GM21515 (cell line): ENCODE measurements around the gene PLEKHG2.

Experiments
- ATAC-seq: cut with Tn5 transposase; IDR thresholded peaks from one replicate; pipeline ENCODE4 v1.9.1; 2021; ENCODE audit not compliant: unreplicated experiment

PLEKHG2 gene

DNA sequence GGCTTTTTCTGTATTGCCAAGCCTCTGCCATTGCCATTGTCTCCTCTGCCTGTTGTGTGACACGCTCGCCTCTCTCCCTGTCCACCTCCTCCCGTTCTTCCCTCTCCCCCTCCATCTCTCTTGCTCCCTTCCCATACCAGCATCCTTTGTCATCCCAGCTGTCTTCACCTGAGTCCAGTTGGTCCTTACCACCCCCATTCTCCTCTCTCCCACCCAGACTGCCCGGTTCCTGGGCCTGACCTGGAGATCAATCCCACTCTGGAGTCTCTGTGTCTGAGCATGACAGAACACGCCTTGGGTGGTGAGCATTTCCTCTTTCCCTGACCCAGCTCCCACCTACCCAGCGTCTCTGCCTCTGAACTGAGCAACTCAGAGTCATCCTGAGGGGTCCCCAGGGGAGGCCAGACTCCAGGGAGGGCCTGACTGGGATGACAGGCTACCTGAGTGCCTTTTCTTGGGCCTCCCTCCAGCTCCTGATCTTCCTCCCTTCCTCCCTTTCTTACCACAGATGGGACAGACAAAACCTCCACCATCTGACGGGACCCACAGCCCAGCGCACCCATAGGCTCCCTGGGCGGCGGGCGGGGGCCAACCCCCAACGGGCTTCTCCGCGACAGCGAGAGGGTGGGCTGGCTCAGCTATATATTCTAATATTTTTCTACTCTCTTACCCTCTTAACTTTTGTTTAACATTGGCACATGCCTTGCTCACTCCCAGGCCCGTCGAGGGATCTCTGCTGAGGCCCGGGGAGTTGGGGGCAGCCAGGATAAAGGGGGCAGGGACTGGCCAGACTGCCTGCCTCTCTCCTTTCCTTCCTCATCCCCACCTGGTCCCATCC lies 29.3 kb upstream of the PLEKHG2 start:
- no peak for ATAC-seq

DNA sequence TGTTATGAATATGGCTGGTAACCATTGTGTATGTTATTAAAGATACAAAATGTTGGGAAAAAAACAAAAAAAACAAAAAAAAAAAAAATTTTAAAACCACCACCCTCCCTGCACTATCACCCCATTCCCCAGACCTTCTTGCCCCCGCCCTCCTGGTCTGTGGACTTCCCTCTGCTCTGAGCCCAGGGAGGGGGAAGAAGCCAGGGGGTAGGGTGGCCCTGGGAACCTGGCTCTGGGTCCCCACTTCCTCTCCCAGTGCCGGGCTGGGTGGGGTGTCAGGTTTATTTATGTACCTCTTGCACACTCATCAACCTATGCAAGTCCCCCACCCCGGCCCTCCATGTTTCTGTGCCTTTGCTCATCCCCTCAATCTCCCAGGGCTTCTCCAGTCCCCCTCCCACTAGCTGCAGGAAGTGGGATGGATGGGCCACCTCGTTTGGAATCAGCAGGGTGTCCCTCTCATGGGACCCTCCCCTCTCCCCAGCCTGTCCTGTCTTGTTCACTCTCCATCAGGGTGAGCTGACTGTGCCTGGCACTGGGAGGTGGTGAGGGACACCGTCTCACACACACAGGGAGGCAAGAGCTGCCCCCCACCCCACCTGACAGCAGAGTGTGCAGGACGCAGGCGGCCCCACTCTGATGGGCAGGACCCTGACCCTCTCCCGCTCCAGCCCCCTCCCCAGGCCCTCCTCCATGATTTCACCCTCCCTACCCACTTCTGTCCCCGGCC lies 27.5 kb upstream of the PLEKHG2 start:
- no peak for ATAC-seq

DNA sequence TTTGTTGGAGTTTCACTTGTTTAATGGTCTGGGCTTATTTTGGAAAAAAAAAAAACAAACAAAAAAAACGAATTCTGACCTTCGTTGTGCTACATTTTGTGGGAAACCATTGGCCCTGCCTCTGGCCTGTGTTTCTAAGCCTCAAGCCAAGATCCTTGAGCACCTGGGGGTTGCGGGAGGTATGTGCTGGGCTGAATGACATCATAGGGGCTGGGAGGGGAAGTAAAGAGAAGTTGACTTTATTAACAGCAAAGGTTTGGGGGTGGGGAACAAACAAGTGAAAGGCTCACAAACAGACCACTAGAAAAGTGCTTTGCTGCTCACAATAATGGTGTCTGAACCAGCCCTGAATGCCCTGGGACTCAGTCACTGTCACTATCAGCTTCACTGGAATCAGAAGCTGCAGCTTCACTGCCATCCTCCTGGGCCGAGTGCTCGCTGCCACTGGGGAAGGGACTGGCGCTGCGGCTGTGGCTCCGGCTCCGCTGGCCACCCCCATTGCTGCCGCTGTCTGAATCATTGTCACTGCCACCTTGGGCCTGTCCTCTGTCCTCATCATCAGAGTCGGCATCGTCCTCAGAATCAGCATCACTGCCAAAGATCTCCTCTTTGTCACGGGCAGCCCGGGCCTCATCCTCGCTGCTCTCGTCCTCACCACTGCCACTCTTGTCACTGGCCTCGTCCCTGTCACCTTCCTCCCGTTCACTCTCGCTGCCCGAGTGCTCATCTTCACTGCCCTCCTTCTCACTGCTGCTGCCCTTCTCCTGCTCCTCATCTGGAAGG lies 26.6 kb upstream of the PLEKHG2 start:
- ATAC-seq = no peak

DNA sequence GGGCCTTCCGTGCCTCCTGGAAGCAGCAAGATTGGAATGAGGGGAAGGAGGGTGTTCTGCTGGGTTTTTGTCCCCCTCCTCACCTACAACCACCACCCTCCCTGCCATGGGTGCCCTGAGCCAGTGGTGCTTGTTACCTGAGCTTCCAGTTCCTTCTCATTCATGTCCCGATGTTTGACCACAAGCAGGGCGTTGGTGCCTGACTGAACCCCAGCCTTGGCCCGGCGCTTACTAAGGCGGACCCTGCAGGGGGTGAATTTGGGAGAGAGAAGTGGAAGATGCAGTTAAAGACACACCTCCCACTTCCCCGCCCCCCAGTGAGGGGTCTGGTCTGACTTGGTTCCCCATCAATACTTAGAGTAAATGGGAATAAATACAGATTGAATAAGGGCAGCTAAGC lies 25.9 kb upstream of the PLEKHG2 start:
- ATAC-seq = no peak

DNA sequence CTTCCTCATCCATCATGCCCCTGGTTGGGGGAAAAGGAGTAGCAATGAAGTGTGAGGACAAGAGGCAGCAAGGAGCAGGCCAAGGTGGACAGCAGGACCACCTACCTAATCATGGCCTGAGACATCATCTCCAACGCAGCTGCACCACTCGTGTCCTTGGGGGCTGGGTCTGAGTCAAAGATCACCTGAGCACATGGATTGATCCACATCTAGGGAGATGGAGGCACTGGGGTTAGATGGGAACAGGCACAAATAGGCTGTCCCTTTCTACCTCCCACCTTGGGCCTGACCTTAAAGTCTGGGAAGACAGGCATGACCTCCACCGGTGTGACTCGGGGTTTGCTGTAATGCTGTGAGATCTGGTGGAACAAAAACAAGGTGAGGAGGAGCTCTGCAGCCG lies 23.8 kb upstream of the PLEKHG2 start:
- ATAC-seq = no peak

DNA sequence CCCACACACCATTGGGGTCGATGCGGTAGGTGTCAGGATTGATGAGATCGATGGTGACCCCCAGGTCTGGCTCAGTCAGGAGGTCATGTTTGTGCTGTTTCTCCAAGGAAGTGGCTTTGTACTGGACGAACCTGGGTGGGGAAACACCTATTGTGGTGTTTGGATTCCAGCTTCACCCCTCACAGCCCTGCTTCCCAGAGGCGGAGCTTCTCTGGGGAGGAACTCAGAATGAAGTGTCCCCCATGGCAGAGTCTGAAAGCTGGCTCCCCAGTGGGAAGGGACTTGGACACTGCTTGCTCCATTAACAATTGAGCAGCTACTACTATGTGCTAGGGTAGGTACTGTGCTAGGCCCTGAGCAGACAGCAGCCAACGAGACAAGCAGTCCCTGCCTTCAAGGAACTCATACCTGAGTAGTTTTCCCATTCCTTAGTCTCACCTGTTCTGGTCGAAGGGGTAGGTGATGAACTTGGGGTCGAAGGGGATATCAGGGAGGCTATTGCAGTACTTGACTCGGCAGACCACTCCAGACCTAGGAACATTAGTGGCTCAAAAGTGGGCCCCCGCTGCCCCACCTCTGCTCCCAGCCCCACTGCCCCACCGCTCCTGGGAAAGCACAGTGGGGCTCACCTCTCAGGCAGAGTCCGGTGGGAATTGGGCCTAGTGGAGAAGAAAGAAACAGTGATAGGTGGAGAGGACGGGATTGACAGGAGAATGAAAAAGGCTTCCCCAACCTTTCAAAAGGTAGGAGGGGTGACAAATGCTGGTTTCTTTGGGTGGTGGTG lies 22.6 kb upstream of the PLEKHG2 start:
- ATAC-seq = no peak

DNA sequence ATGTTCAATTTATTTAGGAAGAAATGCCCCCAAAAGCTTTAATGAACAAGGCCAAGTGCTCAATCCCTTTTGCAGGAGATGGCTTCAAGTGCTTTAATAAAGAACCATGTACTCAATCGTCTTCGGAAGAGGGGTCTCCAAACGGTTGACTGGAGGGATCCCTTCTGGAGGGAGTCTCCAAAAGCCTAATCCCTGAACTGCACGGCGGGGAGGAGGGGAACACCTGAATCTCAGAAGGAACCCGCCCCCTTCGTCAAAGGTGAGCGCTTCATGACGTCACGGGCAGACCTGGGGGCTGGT lies 22.1 kb upstream of the PLEKHG2 start:
- no peak for ATAC-seq

DNA sequence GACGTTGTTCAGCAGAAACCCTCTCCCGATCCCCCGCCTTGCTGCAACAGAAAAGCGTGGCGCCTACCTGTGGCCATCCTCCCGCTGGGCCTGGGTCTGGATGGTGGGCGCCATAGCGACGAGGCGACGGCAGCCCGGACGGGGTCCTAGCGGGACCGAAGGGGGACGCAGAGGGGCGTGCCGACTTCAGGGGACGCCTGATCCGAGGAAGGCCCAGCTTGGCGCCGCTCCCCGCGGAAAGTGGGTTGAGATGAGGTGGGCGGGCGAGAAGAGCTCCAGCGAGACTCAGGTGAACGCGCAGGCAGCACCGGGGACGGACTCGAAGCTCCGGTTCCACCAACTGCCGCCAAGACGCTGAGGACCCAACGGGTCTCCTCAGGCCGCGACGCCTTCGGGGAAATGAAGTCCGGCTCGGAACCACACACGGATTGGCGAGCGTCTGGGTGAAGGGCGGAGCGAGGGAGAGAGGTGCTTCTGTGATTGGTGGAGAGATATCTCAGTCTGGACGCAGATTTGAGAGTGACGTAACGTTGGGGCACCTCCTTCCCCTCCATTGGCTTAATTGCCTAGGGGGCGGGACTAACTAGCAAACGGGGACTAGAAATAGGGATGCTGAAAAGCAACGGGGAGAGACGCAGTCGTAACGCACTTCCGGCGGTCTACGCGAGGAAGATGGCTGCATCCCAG lies 21.6 kb upstream of the PLEKHG2 start, which contains the start of the genes MED29 and PAF1:
Gene MED29 (plus strand): TSS at position 628 of the 687 bp plus-strand sequence. CDS start 45 bp downstream, at position 673.
Gene PAF1 (minus strand): TSS at position 356 of the 687 bp plus-strand sequence. CDS start 242 bp downstream, at position 114.
- peak; percentile 76 for ATAC-seq

DNA sequence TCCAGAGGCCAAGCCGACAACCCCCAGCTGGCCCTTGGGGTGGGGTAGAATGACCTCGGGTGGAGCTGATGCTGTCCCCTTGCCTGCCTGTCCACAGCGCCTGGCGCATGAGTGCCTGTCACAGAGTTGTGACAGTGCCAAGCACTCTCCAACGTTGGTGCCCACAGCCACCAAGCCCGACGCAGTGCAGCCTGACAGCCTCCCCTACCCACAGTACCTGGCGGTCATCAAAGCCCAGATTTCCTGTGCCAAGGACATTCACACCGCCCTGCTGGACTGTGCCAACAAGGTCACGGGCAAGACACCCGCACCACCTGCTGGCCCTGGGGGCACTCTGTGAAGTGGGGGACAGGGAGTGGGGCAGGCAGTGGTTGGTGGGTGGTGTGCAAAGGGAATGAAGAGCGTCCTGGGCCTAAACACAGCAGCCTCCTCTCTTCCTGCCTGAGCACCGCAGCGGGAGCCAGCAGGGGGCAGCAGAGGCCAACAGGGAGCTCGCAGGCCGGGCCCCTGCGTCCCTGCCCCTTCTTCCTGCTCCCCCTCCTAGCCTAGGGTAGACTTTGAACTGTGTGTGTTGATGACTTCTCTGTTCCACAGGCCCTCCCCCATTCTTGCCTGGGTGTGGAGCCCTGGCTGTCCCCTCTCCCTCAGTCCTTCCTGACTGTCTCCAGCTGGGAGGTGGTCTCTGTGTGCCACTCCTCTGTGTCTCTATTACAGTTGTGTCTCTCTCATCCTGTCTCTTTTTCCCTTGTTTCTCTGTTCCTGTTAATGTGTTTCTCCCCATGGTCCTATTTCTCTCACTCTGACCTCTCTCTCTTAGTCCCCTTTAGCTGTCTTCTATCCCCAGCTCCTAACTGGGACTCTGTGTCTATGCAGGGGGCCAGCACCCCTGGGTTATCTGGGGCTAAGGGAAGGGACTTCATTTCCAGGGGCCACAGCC lies 14.8 kb upstream of the PLEKHG2 start:
- ATAC-seq = peak; percentile 32

DNA sequence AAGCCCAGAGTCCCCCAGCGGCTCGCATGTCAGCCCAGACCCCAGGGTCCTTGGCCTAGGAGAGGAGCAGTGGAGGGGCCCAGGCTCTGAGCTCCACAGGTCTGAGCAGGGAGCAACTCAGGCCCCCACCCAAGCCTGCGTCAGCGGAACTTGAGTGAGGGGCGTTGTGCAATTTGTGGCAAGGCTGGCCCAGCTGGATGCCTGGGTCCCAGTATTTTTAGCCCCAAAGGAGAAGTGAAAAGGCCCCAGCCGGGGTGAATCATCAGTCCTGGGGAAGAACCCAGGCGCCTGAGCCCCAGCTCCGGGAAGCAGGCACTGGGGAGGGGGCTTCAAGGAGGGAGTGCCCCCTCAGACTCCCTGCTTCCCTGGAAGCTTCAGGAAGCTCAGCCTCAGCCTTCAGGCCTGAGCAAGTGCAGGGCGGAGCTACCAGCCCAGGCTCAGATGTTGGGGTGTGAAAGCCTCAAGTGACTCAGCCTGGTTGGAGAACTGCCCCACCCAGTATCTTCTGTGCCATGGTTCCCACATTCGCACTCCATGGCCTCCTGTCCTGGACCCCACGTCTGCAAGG lies 14.1 kb upstream of the PLEKHG2 start:
- no peak for ATAC-seq

DNA sequence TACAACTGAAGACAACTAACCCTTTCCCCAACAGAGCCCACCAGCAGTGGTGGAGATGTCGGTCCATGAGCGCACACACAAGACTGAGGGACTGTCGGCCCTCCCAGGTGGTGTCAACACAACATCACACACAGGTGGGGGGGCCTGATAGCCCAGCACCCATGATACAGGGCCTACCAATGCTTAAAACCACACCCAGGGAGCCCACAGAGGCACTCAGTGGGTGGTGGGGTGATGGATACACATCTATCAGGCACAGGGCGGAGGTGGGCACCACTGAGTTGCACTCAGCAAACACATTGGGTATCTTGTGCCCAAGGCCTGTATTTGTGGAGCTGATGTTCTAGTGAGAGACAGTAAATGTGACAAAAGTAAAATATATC lies 12.8 kb upstream of the PLEKHG2 start:
- ATAC-seq = no peak

DNA sequence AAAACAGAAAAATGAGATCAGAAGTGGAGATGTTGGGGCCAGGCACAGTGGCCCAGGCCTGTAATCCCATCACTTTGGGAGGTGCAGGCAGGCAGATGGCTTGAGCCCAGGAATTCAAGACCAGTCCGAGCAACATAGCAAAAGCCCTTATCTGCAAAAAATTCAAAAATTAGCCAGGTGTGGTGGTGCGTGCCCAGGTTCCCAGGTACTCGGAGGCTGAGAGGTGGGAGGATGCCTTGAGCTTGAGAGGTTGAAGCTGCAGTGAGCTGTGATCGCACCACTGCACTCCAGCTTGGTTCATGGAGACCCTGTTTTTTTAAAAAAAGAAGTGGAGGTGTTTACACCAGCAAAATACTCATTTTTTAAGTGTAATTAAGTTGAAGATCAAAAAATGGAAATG lies 12.4 kb upstream of the PLEKHG2 start:
- ATAC-seq = no peak

DNA sequence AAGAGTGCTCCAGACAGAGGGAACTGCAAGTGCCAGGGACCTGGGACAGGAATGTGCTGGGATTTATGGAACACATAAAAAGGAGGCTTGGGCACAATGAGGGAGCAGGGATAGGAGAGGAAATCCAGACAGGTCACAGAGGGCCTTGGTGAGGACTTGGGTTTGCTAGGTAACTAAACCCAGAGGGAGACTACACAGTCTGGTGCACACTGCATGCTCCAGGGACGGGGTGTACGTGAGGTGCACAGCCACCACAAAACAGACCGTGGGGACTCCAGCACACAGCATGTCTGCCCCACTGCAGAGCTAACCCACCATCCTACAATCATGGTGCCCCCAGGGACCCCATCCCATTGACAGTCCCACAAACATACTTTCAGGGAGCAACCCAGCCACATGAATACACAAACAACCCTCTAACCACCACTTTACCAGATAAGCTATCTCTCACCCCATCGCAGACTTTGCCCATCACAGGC lies 11.4 kb upstream of the PLEKHG2 start:
- no peak for ATAC-seq

DNA sequence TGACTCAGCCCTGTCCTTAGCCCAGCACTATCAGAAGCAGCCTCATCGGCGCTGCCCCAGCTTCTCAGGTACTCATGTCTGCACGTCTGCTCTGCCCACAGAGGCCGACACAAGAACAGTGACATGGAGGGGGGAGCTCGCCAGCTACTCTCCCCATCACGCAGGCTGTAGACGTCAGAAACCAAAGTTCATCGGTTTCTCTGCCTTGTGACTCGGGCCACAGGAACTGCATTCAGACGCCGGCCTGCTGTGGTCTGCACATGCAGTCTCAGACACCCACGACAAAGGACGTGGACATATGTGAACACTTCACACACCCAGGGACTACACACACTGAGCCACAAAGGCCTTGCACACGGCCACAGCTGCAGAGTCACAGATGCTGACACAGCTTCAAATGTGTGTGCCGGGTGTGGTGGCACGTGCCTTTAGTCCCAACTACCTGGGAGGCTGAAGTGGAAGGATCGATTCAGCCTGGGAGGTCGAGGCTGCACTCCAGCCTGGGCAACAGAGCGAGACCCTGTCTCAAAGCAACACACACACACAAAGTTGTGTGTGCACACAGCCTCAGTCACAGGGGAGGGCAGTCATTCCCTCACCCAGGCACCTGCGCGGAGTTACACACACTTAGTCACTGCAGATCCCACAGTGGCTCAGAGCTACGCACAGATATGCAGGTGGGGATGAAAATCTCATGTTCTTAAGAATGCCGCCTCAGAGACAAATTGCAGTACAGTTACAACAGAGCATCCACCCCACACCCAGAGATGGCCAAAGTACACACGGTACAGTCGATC lies 10.7 kb upstream of the PLEKHG2 start:
- no peak for ATAC-seq

DNA sequence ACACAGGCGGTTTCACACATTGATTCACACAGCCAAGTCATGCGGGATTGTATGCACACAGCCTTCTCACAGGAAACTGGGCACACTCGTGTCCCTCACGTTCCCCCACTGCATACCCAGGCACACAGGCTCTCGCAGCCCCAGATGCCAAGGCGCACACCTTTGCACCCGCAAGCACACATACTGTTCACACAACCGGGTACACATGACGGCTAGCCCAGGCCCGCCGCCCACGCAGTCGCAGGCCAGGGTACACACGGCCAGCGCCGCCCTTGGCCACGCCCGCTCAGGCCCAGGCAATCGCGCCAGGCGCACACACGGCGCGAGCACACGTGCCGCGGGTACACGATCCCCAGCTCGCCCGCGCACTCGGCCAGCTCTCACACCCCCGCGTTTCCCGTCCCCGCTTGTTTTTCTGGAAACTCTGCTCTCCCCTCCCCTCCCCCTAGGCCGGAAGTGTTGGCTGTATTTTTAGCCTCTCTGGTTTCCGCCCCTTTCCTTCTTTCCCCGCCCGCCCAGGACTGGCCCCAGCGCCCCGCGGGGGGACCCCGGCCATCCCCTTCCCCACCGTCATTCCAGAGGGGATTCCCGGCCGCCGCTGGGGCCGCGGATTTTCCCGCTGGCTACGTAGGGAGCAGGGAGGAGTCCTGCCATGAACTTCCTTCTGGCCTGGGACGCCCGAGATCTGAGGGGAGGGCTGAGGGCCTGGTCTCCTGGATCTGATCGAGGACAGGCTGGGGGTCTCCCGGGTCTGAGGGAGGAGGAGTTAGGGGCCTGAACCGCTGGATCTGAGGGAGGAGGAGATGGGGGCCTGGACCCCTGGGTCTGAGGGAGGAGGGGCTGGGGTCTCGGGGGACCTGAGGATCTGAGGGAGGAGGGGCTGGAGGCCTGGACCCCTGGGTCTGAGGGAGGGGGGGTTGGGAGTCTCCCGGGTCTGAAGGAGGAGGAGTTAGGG lies 9.8 kb upstream of the PLEKHG2 start:
- peak; percentile 30 for ATAC-seq
